GM12874 (cell line): ENCODE measurements around the gene PSORS1C1.

Experiments
- CTCF ChIP-seq: IDR thresholded peaks from 2 replicates; pipeline ENCODE4 v1.5.1; 2011; ENCODE audit warnings: low read depth, mild to moderate bottlenecking, control low read depth, low read length, moderate library complexity; ENCODE audit not compliant: insufficient read depth

Gene PSORS1C1

GRCh38 chr6:31103136-31103535, 11.5 kb upstream of the PSORS1C1 start:
- no peak for TF ChIP-seq CTCF

- no peak for TF ChIP-seq CTCF
These were observed 7.5 kb upstream of the PSORS1C1 start for GRCh38 chr6:31107052-31107451.

GRCh38 chr6:31110825-31111582, 3.6 kb upstream of the PSORS1C1 start:
- no peak for TF ChIP-seq CTCF

GRCh38 chr6:31111712-31112111, 2.9 kb upstream of the PSORS1C1 start:
- TF ChIP-seq CTCF: no peak

GRCh38 chr6:31112478-31112877, 2.1 kb upstream of the PSORS1C1 start, which contains the start of gene C6orf15:
C6orf15 (minus strand) TSS chr6:31112575; CDS start chr6:31112555, 20 bp downstream.
- TF ChIP-seq CTCF: no peak

GRCh38 chr6:31113861-31114540, 599 bp upstream of the PSORS1C1 start:
- no peak for TF ChIP-seq CTCF

GRCh38 chr6:31114970-31115849, 610 bp downstream of the PSORS1C1 start:
- TF ChIP-seq CTCF: no peak
